HCT116 (cell line): ENCODE data around the gene MAST4. TPM values are rescaled to one million over a fixed set of nuclear protein-coding genes. Genes with fewer than 3 reads are reported as not detected.

Experiments
- ATAC-seq: fragments of 200-7000 bp; cut with Tn5 transposase; 2 replicates; pipeline ENCODE4 v1.9.1; 2020; ENCODE audit warnings: mild to moderate bottlenecking, moderate library complexity
- BruUV-seq: library from RNA; stranded (reverse); fragments of 400-500 nt; replicated peaks from 2 replicates; lab custom pipeline; 2021; lab: Mats Ljungman, UMichigan
- CTCF ChIA-PET: fragments of 300-600 bp; sonication (Branson Sonifier 250); formaldehyde crosslinking; loops from one replicate; lab custom pipeline; 2021; ENCODE audit warnings: antibody characterized with exemption; lab: Charles Lee
- POLR2A ChIA-PET: fragments of 300-600, 350-600 bp; sonication (Branson Sonifier 250); formaldehyde crosslinking; loops from one replicate; lab custom pipeline; 2021; ENCODE audit warnings: antibody characterized with exemption; lab: Charles Lee
- RAD21 ChIA-PET, 2 experiments: fragments of 300-600 bp; sonication (Branson Sonifier 250); formaldehyde crosslinking; loops; one replicate each; lab custom pipeline; 2023; ENCODE audit warnings: low total read pairs in 2 of 2; ENCODE audit not compliant: uncharacterized antibody in 2 of 2, unreplicated experiment in 2 of 2, low non-redundant PET in 1 of 2; lab: Charles Lee
- DNase-seq: peaks from one replicate; pipeline ENCODE4 v3.0.0-alpha.2; 2010; ENCODE audit warnings: low read depth, low spot score
- H2AFZ ChIP-seq: fragments of 200-600 bp; shearing (Covaris generic), sonication (generic); 2 replicates; pipeline ENCODE4 v1.6.1; 2017; ENCODE audit warnings: low read depth, mixed run types, mixed read lengths, antibody characterized with exemption, low read length; ENCODE audit not compliant: poor library complexity, severe bottlenecking
- H3K27ac ChIP-seq: 2 replicates; pipeline ENCODE4 v1.5.1; 2012; ENCODE audit warnings: low read depth, low read length
- H3K27me3 ChIP-seq: fragments of 200-600 bp; sonication (generic); 2 replicates; pipeline ENCODE4 v1.6.1; 2016; ENCODE audit warnings: mixed run types, low read length, mixed read lengths; ENCODE audit not compliant: insufficient read depth
- H3K36me3 ChIP-seq, 2 experiments: fragments of 200-500 bp in 1 of 2; fragments of 200-600 bp in 1 of 2; sonication (Bioruptor generic) in 1 of 2; sonication (generic) in 1 of 2; 2 replicates each; pipeline versions ENCODE4 v1.5.1 to v1.6.1; 2014 to 2016; ENCODE audit warnings: low read length in 2 of 2, inconsistent platforms in 1 of 2, mixed read lengths in 1 of 2, mixed run types in 1 of 2; ENCODE audit not compliant: insufficient read depth in 2 of 2, control insufficient read depth in 1 of 2
- H3K4me1 ChIP-seq, 2 experiments: fragments of 200-600 bp in 1 of 2; sonication (generic) in 1 of 2; 2 replicates each; pipeline versions ENCODE4 v1.5.1 to v1.6.1; 2012 to 2017; ENCODE audit warnings: low read length in 2 of 2, inconsistent platforms in 1 of 2, mild to moderate bottlenecking in 1 of 2, mixed read lengths in 1 of 2, mixed run types in 1 of 2, moderate library complexity in 1 of 2; ENCODE audit not compliant: insufficient read depth in 2 of 2, control insufficient read depth in 1 of 2
- H3K4me2 ChIP-seq: fragments of 200-600 bp; sonication (generic); 2 replicates; pipeline ENCODE4 v1.6.1; 2017; ENCODE audit warnings: mixed run types, low read length, mixed read lengths
- H3K4me3 ChIP-seq, 2 experiments: fragments of 200-600 bp in 1 of 2; sonication (generic) in 1 of 2; replicated peaks in 1 of 2; 2 replicates each; pipeline ENCODE4 v1.5.1; 2011 to 2016; ENCODE audit warnings: low read length in 2 of 2, control low read depth in 1 of 2, low read depth in 1 of 2, mild to moderate bottlenecking in 1 of 2, mixed read lengths in 1 of 2, mixed run types in 1 of 2
- H3K79me2 ChIP-seq: fragments of 200-600 bp; sonication (generic); 2 replicates; pipeline ENCODE4 v1.6.1; 2017; ENCODE audit warnings: mild to moderate bottlenecking, mixed run types, low read length, moderate library complexity, mixed read lengths; ENCODE audit not compliant: insufficient read depth
- H3K9ac ChIP-seq: fragments of 200-600 bp; sonication (generic); 2 replicates; pipeline ENCODE4 v1.6.1; 2016; ENCODE audit warnings: low read length, mixed read lengths
- H3K9me2 ChIP-seq: fragments of 200-600 bp; sonication (generic), shearing (Covaris generic); 2 replicates; pipeline ENCODE4 v1.6.1; 2017; ENCODE audit warnings: mixed run types, mild to moderate bottlenecking, moderate library complexity; ENCODE audit not compliant: insufficient read depth
- H3K9me3 ChIP-seq, 2 experiments: fragments of 200-500 bp in 1 of 2; fragments of 200-600 bp in 1 of 2; sonication (Bioruptor generic) in 1 of 2; sonication (generic) in 1 of 2; 2 replicates each; pipeline ENCODE4 v1.6.1; 2014 to 2017; ENCODE audit warnings: low read length in 2 of 2, mixed read lengths in 2 of 2, inconsistent platforms in 1 of 2, low read depth in 1 of 2, mild to moderate bottlenecking in 1 of 2, mixed run types in 1 of 2, moderate library complexity in 1 of 2; ENCODE audit not compliant: control insufficient read depth in 1 of 2, insufficient read depth in 1 of 2
- H4K20me1 ChIP-seq: fragments of 200-600 bp; sonication (generic), shearing (Covaris generic); 2 replicates; pipeline ENCODE4 v1.6.1; 2017; ENCODE audit warnings: mixed run types, mild to moderate bottlenecking, moderate library complexity; ENCODE audit not compliant: insufficient read depth
- ATF3 ChIP-seq: IDR thresholded peaks from 2 replicates; pipeline ENCODE4 v1.6.1; 2012
- CEBPB ChIP-seq: IDR thresholded peaks from 2 replicates; pipeline ENCODE4 v1.6.1; 2012; ENCODE audit warnings: low read depth
- ELF1 ChIP-seq: IDR thresholded peaks from 2 replicates; pipeline ENCODE4 v1.6.1; 2012; ENCODE audit warnings: low read depth, borderline replicate concordance
- MAX ChIP-seq: IDR thresholded peaks from 2 replicates; pipeline ENCODE4 v1.6.1; 2012
- REST ChIP-seq: IDR thresholded peaks from 2 replicates; pipeline ENCODE4 v1.6.1; 2012; ENCODE audit warnings: low read depth
- intact Hi-C: fragments of 100-400 bp; cut with micrococcal nuclease; formaldehyde crosslinking; loops from 2 replicates; pipeline ENCODE4 v1.10.0; 2022
- total RNA-seq: library from RNA; stranded (reverse); gene quantifications from one replicate; pipeline ENCODE4 v1.2.1, GENCODE V29; 2021; ENCODE audit not compliant: unreplicated experiment

The MAST4 gene
- total RNA-seq, 1 experiment from 2014 or later = 1.1 TPM

GRCh38 chr5:67216564-67216963 is 620.4 kb downstream of the MAST4 start:
- Histone ChIP-seq H3K27me3 (no peaks in the 10 kb centered on the region), H3K27ac (no peak overlapping the region), H3K9me3 (no peaks in the 10 kb centered on the region), H3K4me1 (peaks cover 0 to 7% of the 10 kb centered on the region in 2 experiments; a peak in 1 of 4 replicates), H2AFZ (no peak overlapping the region), H3K4me2 (no peak overlapping the region), H3K9ac (no peak overlapping the region), H3K9me2 (no peaks in the 10 kb centered on the region), H4K20me1 (no peaks in the 10 kb centered on the region), H3K4me3 (no peak overlapping the region), H3K36me3 (no peaks in the 10 kb centered on the region), H3K79me2 (no peaks in the 10 kb centered on the region)
- POLR2A ChIA-PET = no interaction called here
- BruUV-seq = no TSS peak
- TF ChIP-seq ATF3 (no peak), ELF1 (no peak), MAX (no peak), REST (no peak), CEBPB (no peak)
- CTCF ChIA-PET = no interaction called here
- RAD21 ChIA-PET = no interaction called here
- ATAC-seq = no peak
- no peak for DNase-seq
- intact Hi-C loops = no loop called here
